GM12873 (cell line): Measurements from ENCODE around the gene MYL12B.

ENCODE experiments used
- CTCF ChIP-seq: IDR thresholded peaks from 2 replicates; pipeline ENCODE4 v1.5.1; 2012; ENCODE audit warnings: low read depth, mild to moderate bottlenecking, moderate library complexity, low read length, control low read depth; ENCODE audit not compliant: insufficient read depth; ENCODE audit errors: missing control alignments

Gene MYL12B

GRCh38 chr18:3256693-3257626 lies 5.0 kb upstream of the MYL12B start:
- TF ChIP-seq CTCF = no peak

GRCh38 chr18:3257627-3258120 lies 4.3 kb upstream of the MYL12B start:
- TF ChIP-seq CTCF = no peak

- TF ChIP-seq CTCF = no peak
Observed at GRCh38 chr18:3260995-3261372, 949 bp upstream of the MYL12B start.

GRCh38 chr18:3262234-3263131 lies 550 bp downstream of the MYL12B start:
- TF ChIP-seq CTCF = no peak

GRCh38 chr18:3263132-3263700 lies 1.3 kb downstream of the MYL12B start:
- TF ChIP-seq CTCF = no peak

GRCh38 chr18:3264362-3264761 lies 2.4 kb downstream of the MYL12B start:
- TF ChIP-seq CTCF = no peak

- no peak for TF ChIP-seq CTCF
Observed at GRCh38 chr18:3265564-3266033, 3.7 kb downstream of the MYL12B start.
